SIG-M5 (cell line): Measurements from ENCODE around the gene RBM4.

ENCODE experiments used
- DNase-seq: peaks from one replicate; lab custom pipeline; 2025; lab: John Stamatoyannopoulos, UW

RBM4 gene

GRCh38 chr11:66689661-66690590 is 51.4 kb downstream of the RBM4 start:
- no peak for DNase-seq

- DNase-seq, result no peak
Observed at GRCh38 chr11:66691311-66691980, 52.9 kb downstream of the RBM4 start.

- no peak for DNase-seq
Observed at GRCh38 chr11:66692446-66692845, 53.9 kb downstream of the RBM4 start.

DNA sequence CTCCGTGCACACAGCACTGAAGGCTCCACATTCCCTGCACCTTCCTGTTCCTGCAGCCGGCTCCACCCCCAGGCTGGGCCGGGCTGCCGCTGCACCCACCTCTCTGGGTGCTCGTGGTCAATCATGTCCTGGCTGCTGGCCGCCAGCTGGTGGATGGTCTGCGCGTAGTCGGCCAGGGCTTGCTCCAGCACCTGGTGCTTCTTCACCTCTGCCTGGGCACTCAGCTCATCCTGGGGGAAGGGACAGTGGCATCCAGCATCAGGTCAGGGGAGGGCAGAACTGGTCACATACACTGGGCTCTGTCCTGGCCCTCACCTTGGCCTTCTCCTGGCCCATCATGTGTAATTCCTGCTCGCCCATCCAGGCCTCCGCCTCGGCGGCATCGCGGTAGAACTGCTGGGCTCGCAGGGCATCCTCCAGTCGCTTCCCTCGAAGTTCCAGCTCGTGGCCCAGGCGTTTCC is 54.4 kb downstream of the RBM4 start:
- DNase-seq, result no peak

DNA sequence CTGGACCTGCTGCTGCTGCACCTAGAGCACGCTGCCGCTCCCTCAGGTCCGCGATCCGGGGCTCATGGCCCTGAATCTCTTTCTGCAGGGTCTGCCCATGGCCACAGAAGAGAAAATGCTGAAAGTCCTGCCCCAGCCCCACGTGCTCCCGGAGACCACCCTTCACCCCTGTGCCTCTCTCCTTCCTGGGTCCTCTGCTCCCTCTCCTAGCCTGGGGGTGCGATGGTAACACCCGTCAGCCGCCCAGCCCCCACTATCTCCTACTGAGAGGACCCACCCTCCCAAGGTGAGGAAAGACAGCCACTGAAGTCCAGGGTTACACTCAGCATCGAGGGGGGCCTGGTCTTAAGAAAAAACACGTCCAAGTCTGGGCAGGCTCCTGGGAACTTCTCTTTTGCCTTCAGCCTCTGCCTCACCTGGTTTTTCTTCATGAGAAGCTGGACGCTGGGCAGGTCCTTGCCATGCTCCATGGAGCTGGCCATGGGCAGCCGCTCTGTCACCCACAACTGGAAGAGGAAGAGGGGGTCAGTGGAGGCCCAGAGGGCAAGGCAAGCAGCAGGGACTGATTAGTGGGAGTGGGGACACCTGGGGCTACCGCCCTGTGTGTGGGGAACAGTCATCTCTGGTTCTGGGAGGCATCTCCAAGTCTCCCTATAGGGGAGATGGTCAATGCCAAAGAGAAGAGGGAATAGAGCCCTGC is 55.0 kb downstream of the RBM4 start:
- no peak for DNase-seq

DNA sequence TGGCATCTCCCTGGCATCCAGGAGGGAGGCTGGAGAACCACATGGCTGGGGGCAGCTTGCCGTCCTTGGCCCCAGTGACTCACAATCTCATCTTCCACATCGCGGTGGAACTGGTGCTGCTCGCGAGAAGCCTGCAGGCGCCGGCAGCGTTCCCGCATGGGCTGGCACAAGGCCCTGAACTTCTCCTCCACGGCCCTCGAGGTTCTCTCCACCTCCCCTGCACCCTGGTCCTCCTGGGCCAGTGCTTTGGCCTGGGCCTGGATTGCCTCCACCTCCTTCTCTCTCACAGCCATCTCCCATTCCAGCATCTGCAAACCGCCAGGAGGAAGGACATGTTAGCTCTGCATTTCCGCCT is 55.5 kb downstream of the RBM4 start:
- DNase-seq, result no peak

DNA sequence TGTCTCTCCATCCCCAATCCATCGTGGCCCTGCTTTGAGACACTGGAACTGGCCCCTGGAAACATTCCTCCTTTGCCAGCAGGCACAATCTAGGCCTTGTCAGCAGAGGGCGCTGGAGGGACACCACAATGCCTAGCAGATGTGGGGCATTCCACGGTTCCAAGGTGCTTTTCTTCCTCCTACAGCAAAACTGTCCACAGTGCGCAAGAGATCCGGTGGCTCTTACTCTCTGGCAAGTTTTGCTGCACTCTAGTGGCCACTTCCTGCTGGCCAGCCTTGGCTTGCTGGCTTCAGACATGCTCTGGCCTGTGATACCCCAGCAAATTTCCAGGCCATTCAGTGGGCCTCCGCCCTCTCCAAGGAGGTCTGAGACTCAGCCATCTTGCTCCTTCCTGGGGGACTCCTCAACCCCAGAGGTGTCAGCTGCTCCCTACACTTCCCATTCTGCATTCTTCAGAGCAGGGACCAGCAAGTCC is 56.3 kb downstream of the RBM4 start:
- DNase-seq, result peak; percentile 57
